Ammon's horn (tissue), 1 donor: ENCODE data around the gene COPS7B.

Experiments
- DNase-seq: peaks from one replicate; pipeline ENCODE4 v3.0.0-alpha.2; 2016; ENCODE audit warnings: low spot score

COPS7B gene

GRCh38 chr2:231785822-231786176, 446 bp upstream of the COPS7B start:
- no peak for DNase-seq

GRCh38 chr2:231786917-231787292, 660 bp downstream of the COPS7B start:
- DNase-seq, result no peak

DNA sequence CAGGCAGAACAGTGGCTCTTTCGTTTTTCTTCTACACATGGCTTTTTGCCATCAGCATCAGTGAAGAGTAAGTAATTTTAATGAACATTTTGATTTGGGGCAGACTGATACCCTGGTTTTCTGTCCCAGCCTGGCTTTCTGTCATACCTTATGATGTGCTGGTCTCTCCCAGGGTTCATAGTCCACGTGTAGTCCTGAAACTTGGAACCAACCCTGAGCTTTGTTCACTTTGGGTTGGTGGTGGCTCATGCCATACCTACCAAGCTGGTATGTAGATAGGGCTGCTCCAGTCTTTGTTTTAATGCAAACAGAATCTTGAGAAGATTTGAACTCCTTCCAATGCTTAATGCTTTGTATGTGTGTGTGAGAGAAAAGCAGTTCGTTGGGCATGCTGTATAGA, 4.9 kb downstream of the COPS7B start:
- no peak for DNase-seq

DNA sequence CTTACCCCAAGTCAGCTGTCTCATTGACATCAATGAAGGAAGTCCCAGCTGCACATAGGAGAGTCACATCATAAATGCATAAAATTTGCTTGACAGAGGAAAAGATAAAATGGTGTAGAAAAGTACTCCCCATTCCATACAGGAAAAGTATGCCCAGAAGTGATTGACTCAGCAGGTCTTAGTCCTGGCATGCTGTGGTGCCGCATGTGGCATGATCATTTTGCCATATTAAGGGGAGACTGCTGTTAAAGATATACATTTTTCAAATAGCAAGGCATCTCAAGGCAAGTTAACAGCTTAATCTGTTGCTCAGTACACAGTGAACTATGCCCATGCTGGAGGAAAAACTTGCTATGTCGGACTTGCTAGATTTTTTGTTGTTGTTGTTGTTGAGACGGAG, 8.1 kb downstream of the COPS7B start:
- DNase-seq, result no peak

- no peak for DNase-seq
These were observed 9.5 kb downstream of the COPS7B start for GRCh38 chr2:231795525-231796327.

- DNase-seq, result no peak
These were observed 14.3 kb downstream of the COPS7B start for GRCh38 chr2:231800493-231801091.

GRCh38 chr2:231803501-231804138, 17.4 kb downstream of the COPS7B start:
- no peak for DNase-seq

DNA sequence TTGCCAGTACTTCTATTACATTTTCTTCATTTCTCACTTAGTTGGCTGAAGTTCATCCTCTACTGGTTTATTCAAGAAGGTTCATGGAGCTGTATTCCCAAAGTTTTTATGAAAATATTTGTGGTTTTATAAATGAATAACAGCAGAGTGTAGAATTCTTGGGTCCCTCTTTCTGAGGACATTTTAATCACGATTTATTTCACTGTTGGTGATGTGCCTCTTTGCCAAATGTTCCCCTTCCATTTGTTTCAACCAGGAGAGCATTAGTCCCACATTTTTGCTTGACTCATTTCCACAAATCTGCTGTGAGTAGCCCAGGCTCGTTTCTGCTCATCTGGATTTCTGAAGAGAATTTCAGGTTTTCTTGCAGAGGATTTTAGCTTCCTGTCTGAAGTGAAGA, 20.8 kb downstream of the COPS7B start:
- DNase-seq, result no peak

- DNase-seq, result no peak
These were observed 24.7 kb downstream of the COPS7B start for GRCh38 chr2:231810905-231811304.

DNA sequence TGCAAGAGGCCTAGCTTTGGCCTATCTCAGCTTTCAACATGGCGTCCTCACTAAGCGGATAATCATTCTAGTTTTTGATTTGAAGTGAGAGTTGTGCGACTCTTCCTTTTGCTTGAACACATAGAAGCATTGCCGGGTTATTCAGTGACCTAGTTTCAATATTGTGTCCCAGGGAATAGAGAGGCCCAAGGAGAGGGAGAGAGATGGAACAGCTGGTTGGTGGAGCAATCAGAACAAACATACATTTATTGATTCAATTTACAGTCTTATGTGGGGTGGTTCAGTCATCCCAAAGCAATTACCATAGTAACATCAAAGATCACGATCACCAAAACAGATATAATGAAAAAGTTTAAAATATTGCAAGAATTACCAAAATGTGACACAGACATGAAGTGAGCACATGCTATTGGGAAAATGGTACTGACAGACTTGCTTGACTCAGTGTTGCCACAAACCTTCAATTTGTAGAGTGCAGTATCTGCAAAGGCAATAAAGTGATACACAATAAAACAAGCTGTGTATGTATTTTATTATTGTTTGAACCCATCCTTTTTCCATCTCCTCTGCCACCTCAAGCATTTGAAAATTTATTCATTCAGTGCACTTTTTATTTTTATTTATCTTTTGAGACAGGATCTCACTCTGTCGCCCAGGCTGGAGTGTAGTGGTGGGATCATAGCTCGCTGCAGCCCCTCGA, 30.2 kb downstream of the COPS7B start:
- DNase-seq, result peak; percentile 0

GRCh38 chr2:231819447-231820042, 33.3 kb downstream of the COPS7B start:
- DNase-seq, result peak; percentile 1

DNA sequence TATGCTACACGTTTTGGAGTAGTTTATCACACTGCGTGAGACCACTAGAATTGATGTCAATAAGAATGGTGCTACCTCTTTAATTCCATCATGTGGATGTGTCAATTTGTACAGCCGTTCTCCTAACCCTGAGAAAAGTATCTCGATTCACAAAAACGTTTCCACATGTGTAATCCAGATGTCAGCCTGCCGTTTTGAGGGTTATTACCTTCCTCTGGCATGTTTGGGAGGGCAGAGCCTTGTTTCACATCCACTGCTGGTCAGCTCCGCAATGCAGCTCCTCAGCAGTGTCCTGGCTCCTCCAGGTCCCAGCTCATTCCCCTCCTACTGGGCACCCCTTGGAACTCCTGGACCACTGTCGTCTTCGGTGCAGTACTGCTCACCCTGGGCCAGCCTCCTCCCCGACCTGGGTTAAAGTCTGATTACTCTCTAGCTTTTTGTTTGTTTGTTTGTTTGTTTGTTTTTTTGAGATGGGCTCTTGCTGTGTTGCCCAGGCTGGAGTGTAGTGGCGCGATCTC, 34.6 kb downstream of the COPS7B start:
- no peak for DNase-seq

- DNase-seq, result no peak
These were observed 35.7 kb downstream of the COPS7B start for GRCh38 chr2:231821908-231822307.

DNA sequence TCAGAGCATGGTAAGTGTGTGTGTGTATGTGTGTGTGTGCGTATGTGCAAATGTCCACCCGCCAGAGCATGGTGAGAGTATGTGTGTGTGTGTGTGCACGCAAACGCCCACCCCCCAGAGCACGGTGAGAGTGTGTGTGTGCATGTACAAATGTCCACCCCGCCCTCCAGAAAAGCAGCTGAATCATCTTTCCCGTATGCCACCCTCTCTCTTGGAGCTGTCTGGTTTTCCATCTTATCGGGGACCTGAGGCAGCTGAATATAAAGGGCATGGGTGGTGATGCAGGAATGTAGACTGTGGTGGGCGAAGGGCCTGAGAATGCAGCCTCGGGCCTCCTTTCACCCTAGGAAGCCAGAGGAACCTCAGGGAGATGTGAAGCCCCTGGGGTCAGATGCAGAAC, 66.9 kb downstream of the COPS7B start:
- no peak for DNase-seq

DNA sequence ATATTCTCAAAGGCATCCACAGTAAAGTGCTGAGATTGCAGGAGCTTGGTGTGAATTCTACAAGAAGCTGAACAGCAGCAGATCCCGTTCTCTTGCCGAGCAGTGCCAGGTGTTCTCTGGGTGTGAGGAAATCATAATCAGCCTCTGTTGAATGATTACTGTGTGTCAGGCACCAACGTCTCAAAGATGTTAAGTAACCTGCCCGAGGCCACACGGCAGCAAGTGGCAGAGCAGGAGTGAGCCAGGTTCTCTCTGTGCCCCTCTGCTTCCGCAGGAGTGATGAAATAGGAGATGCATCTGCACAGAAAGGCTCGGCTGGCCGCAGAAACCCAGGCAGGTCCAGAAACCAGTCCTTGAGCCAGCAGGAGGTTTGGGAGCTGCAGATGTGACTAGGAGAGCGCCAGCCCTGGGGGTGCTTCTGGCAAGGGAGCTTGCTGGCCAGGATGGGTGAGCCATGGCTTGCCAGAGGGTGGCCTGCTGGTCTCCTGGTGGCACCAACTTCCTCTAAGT, 68.4 kb downstream of the COPS7B start:
- DNase-seq, result no peak

GRCh38 chr2:231856959-231857358, 70.7 kb downstream of the COPS7B start:
- no peak for DNase-seq
